Fibroblast of skin of right quadriceps (primary cell): ENCODE results near the gene UTS2R.

Experiments
- DNase-seq: peaks from one replicate; pipeline ENCODE4 v3.0.0-alpha.2; 2013

Gene UTS2R

GRCh38 chr17:82390860-82391435 lies 19.4 kb downstream of the UTS2R start:
- DNase-seq: no peak

GRCh38 chr17:82391496-82392066 lies 20.0 kb downstream of the UTS2R start:
- no peak for DNase-seq

- no peak for DNase-seq
These were observed 20.8 kb downstream of the UTS2R start for GRCh38 chr17:82392209-82392920.

GRCh38 chr17:82392941-82393340 lies 21.4 kb downstream of the UTS2R start:
- no peak for DNase-seq

- DNase-seq: no peak
These were observed 22.7 kb downstream of the UTS2R start for GRCh38 chr17:82394278-82394677.

- peak; percentile 98 for DNase-seq
These were observed 25.3 kb downstream of the UTS2R start for GRCh38 chr17:82396601-82397435.

GRCh38 chr17:82397449-82398335 lies 26.1 kb downstream of the UTS2R start:
- no peak for DNase-seq

- DNase-seq: peak; percentile 96
These were observed 27.5 kb downstream of the UTS2R start for GRCh38 chr17:82399041-82399441.

GRCh38 chr17:82399601-82400101 lies 28.1 kb downstream of the UTS2R start:
- no peak for DNase-seq

- peak; percentile 28 for DNase-seq
These were observed 28.6 kb downstream of the UTS2R start for GRCh38 chr17:82400206-82400605.

GRCh38 chr17:82400830-82401229 lies 29.3 kb downstream of the UTS2R start:
- peak; percentile 35 for DNase-seq

- no peak for DNase-seq
These were observed 31.3 kb downstream of the UTS2R start for GRCh38 chr17:82402865-82403264.

- DNase-seq: no peak
These were observed 32.4 kb downstream of the UTS2R start for GRCh38 chr17:82403662-82404660.

GRCh38 chr17:82405051-82405450 lies 33.5 kb downstream of the UTS2R start:
- no peak for DNase-seq

GRCh38 chr17:82406131-82406671 lies 34.6 kb downstream of the UTS2R start:
- DNase-seq: no peak

GRCh38 chr17:82407255-82407654 lies 35.7 kb downstream of the UTS2R start:
- DNase-seq: no peak

GRCh38 chr17:82408288-82408937 lies 36.8 kb downstream of the UTS2R start:
- no peak for DNase-seq

- no peak for DNase-seq
These were observed 37.4 kb downstream of the UTS2R start for GRCh38 chr17:82408938-82409318.

- DNase-seq: no peak
These were observed 38.6 kb downstream of the UTS2R start for GRCh38 chr17:82410014-82410716.
